ENCODE data around the gene MRGPRX1.
A peak's percentile ranks its signal among the peaks of the same experiment; 100 is the strongest.
"Not testable (repeated sequence)": the region's sequence is repeated elsewhere in the genome, so short reads cannot be mapped to it uniquely, and the experiment has no call there.

Gene MRGPRX1

GRCh38 chr11:18939314-18939713 lies at the start of gene MRGPRX1:
Gene MRGPRX1, minus strand, starts transcription at chr11:18939414. Its CDS starts 4,630 bp downstream, at chr11:18934784.
- DNase-seq = no peak

GRCh38 chr11:18987454-18988231 lies 48.4 kb upstream of the MRGPRX1 start:
- no peak for DNase-seq

- DNase-seq = peak in 1 of 3 experiments; percentile 63
These were observed 47.5 kb upstream of the MRGPRX1 start for GRCh38 chr11:18986744-18987143.

- DNase-seq = no peak
These were observed 42.7 kb upstream of the MRGPRX1 start for GRCh38 chr11:18981897-18982296.

- no peak for DNase-seq
These were observed 35.0 kb upstream of the MRGPRX1 start for GRCh38 chr11:18974192-18974591.

- DNase-seq = no peak
These were observed 33.1 kb upstream of the MRGPRX1 start for GRCh38 chr11:18972336-18972735.

- DNase-seq = no peak
These were observed 30.5 kb upstream of the MRGPRX1 start for GRCh38 chr11:18969720-18970119.

GRCh38 chr11:18958221-18958910 lies 19.2 kb upstream of the MRGPRX1 start:
- DNase-seq = no peak

- DNase-seq = no peak
These were observed 17.4 kb upstream of the MRGPRX1 start for GRCh38 chr11:18956630-18957029.

GRCh38 chr11:18936002-18936673 lies 3.1 kb downstream of the MRGPRX1 start:
- no peak for DNase-seq

- DNase-seq = no peak
These were observed 4.9 kb downstream of the MRGPRX1 start for GRCh38 chr11:18934195-18934814.

- no peak for DNase-seq
These were observed 11.5 kb downstream of the MRGPRX1 start for GRCh38 chr11:18927550-18928322.

GRCh38 chr11:18925426-18925825 lies 13.8 kb downstream of the MRGPRX1 start:
- not testable (repeated sequence) for DNase-seq

- DNase-seq = no peak
These were observed 26.3 kb downstream of the MRGPRX1 start for GRCh38 chr11:18912883-18913282.

GRCh38 chr11:18907391-18907790 lies 31.8 kb downstream of the MRGPRX1 start:
- peak in 2 of 3 experiments; percentile 12 to 63 for DNase-seq

GRCh38 chr11:18900637-18901036 lies 38.6 kb downstream of the MRGPRX1 start:
- DNase-seq = not testable (repeated sequence)

GRCh38 chr11:18900151-18900611 lies 39.0 kb downstream of the MRGPRX1 start:
- DNase-seq = peak; percentile 2 to 47 (median 45)

GRCh38 chr11:18891712-18892111 lies 47.5 kb downstream of the MRGPRX1 start:
- DNase-seq = not testable (repeated sequence)

- no peak for DNase-seq
These were observed 48.6 kb downstream of the MRGPRX1 start for GRCh38 chr11:18890615-18891014.

Data from NCI-H1417 (cell line).